ENCODE data around the gene ZDHHC22.
"Not testable (repeated sequence)": the region's sequence is repeated elsewhere in the genome, so short reads cannot be mapped to it uniquely, and the experiment has no call there.

Gene ZDHHC22

GRCh38 chr14:77141214-77142004, at the start of gene ZDHHC22:
ZDHHC22 (minus strand) TSS chr14:77141791; CDS start chr14:77139738, 2,053 bp downstream.
- no peak for DNase-seq

GRCh38 chr14:77190977-77191376, 49.4 kb upstream of the ZDHHC22 start:
- no peak for DNase-seq

GRCh38 chr14:77189479-77189878, 47.9 kb upstream of the ZDHHC22 start:
- no peak for DNase-seq

GRCh38 chr14:77187649-77188012, 46.0 kb upstream of the ZDHHC22 start:
- DNase-seq: no peak

- no peak for DNase-seq
Observed at GRCh38 chr14:77186911-77187648, 45.5 kb upstream of the ZDHHC22 start.

- no peak for DNase-seq
Observed at GRCh38 chr14:77185093-77185465, 43.5 kb upstream of the ZDHHC22 start.

GRCh38 chr14:77184396-77185092, 43.0 kb upstream of the ZDHHC22 start:
- DNase-seq: no peak

- no peak for DNase-seq
Observed at GRCh38 chr14:77183896-77184295, 42.3 kb upstream of the ZDHHC22 start.

- peak; percentile 62 for DNase-seq
Observed at GRCh38 chr14:77181603-77182437, 40.2 kb upstream of the ZDHHC22 start, which contains the start of gene TMEM63C. TMEM63C (plus strand) TSS chr14:77181798; CDS start chr14:77218814, 37,016 bp downstream.

- no peak for DNase-seq
Observed at GRCh38 chr14:77180726-77181602, 39.4 kb upstream of the ZDHHC22 start.

- no peak for DNase-seq
Observed at GRCh38 chr14:77178656-77179055, 37.1 kb upstream of the ZDHHC22 start.

- no peak for DNase-seq
Observed at GRCh38 chr14:77177702-77178101, 36.1 kb upstream of the ZDHHC22 start.

- DNase-seq: no peak
Observed at GRCh38 chr14:77175843-77176242, 34.3 kb upstream of the ZDHHC22 start.

GRCh38 chr14:77173911-77174617, 32.5 kb upstream of the ZDHHC22 start:
- DNase-seq: not testable (repeated sequence)

GRCh38 chr14:77172916-77173315, 31.3 kb upstream of the ZDHHC22 start:
- no peak for DNase-seq

GRCh38 chr14:77170045-77170444, 28.5 kb upstream of the ZDHHC22 start:
- no peak for DNase-seq

- DNase-seq: no peak
Observed at GRCh38 chr14:77161011-77161410, 19.4 kb upstream of the ZDHHC22 start.

GRCh38 chr14:77158882-77159255, 17.3 kb upstream of the ZDHHC22 start:
- DNase-seq: no peak

- no peak for DNase-seq
Observed at GRCh38 chr14:77158175-77158881, 16.7 kb upstream of the ZDHHC22 start.

GRCh38 chr14:77157740-77158139, 16.1 kb upstream of the ZDHHC22 start:
- DNase-seq: no peak
